C4-2B (cell line): ENCODE data around the gene PDE6G.

Source experiments
- H3K27ac ChIP-seq: fragments of 450-650 bp; 2 replicates; pipeline ENCODE4 v1.5.1; 2017
- CTCF ChIP-seq: fragments of 450-650 bp; conservative IDR thresholded peaks from 2 replicates; pipeline ENCODE4 v1.5.1; 2017; ENCODE audit warnings: mild to moderate bottlenecking
- ZFX ChIP-seq: fragments of 450-650 bp; IDR thresholded peaks from 2 replicates; pipeline ENCODE4 v1.6.1; 2017

PDE6G gene

GRCh38 chr17:81647640-81648012 is 8.7 kb downstream of the PDE6G start:
- TF ChIP-seq ZFX (no peak), CTCF (no peak)
- no peak overlapping the region for H3K27ac ChIP-seq

GRCh38 chr17:81646869-81647600 is 9.3 kb downstream of the PDE6G start:
- H3K27ac ChIP-seq, result no peak overlapping the region
- TF ChIP-seq CTCF, result no peak
- no peak for TF ChIP-seq ZFX

GRCh38 chr17:81644976-81645952 is 11.1 kb downstream of the PDE6G start:
- no peak overlapping the region for H3K27ac ChIP-seq
- TF ChIP-seq CTCF, result no peak
- TF ChIP-seq ZFX, result no peak

- TF ChIP-seq CTCF (no peak), ZFX (no peak)
- no peak overlapping the region for H3K27ac ChIP-seq
Observed at GRCh38 chr17:81644496-81644895, 11.8 kb downstream of the PDE6G start.

- no peak overlapping the region for H3K27ac ChIP-seq
- TF ChIP-seq CTCF (no peak), ZFX (no peak)
Observed at GRCh38 chr17:81641825-81642489, 14.4 kb downstream of the PDE6G start.

GRCh38 chr17:81640011-81640410 is 16.3 kb downstream of the PDE6G start:
- H3K27ac ChIP-seq, result no peak overlapping the region
- no peak for TF ChIP-seq ZFX
- TF ChIP-seq CTCF, result no peak
